A549 (cell line): ENCODE data around the gene SLC17A6. TPM values are rescaled to one million over a fixed set of nuclear protein-coding genes. Genes with fewer than 3 reads are reported as not detected.

ENCODE experiments used
- ATAC-seq, 2 experiments: fragments of 200-7000 bp in 1 of 2; fragments of >200 bp in 1 of 2; cut with Nextera tagmentation in 1 of 2; cut with Tn5 transposase in 1 of 2; 3 replicates each; pipeline versions ENCODE4 v1.8.0 to v1.9.1; 2018 to 2020; ENCODE audit warnings: mild to moderate bottlenecking in 1 of 2, moderate library complexity in 1 of 2
- CTCF ChIA-PET: fragments of 300-600 bp; sonication (Branson Sonifier 250); formaldehyde crosslinking; extraction: SDS; loops from one replicate; lab custom pipeline; 2021; ENCODE audit warnings: antibody characterized with exemption, inconsistent platforms; lab: Yijun Ruan, JAX
- POLR2A ChIA-PET: fragments of 350-600 bp; formaldehyde crosslinking; extraction: SDS; loops from one replicate; lab custom pipeline; 2021; ENCODE audit warnings: antibody characterized with exemption, inconsistent platforms; lab: Yijun Ruan, JAX
- DNase-seq, 2 experiments: peaks; one replicate each; pipeline versions ENCODE4 v3.0.0 to v3.0.0-alpha.2; 2011 to 2016; ENCODE audit warnings: low read depth in 1 of 2, low spot score in 1 of 2
- FAIRE-seq: peaks from 2 replicates; lab custom pipeline; 2011; peaks lifted over from hg19 to GRCh38; lab: Jason Lieb, UNC
- H3K27ac ChIP-seq, 2 experiments: fragments of >200 bp; sonication (Bioruptor Twin); formaldehyde crosslinking; 3 replicates each; pipeline ENCODE4 v1.5.1; 2016 to 2017
- H3K4me1 ChIP-seq: fragments of >200 bp; sonication (Bioruptor Twin); formaldehyde crosslinking; 3 replicates; pipeline ENCODE4 v1.6.1; 2016
- H3K4me2 ChIP-seq: fragments of >200 bp; sonication (Bioruptor Twin); formaldehyde crosslinking; 3 replicates; pipeline ENCODE4 v1.6.1; 2016
- H3K4me3 ChIP-seq: fragments of >200 bp; sonication (Bioruptor Twin); formaldehyde crosslinking; 3 replicates; pipeline ENCODE4 v1.5.1; 2016
- H3K9me3 ChIP-seq: fragments of >200 bp; sonication (Bioruptor Twin); formaldehyde crosslinking; 3 replicates; pipeline ENCODE4 v1.6.1; 2016
- CBX2 ChIP-seq: fragments of 200-600 bp; sonication (generic); IDR thresholded peaks from 2 replicates; pipeline ENCODE4 v1.6.1; 2016; ENCODE audit warnings: low read depth, mild to moderate bottlenecking, borderline replicate concordance
- FOSL2 ChIP-seq, 2 experiments: fragments of 450-650 bp in 1 of 2; fragments of >200 bp in 1 of 2; sonication (Bioruptor Twin) in 1 of 2; formaldehyde crosslinking; IDR thresholded peaks; 2 replicates each; pipeline versions ENCODE4 v1.5.0 to v1.6.1; 2016 to 2020; ENCODE audit warnings: mild to moderate bottlenecking in 1 of 2, moderate library complexity in 1 of 2
- HEYL ChIP-seq: fragments of 250-450 bp; sonication (Bioruptor Pico); IDR thresholded peaks from 2 replicates; pipeline ENCODE4 v1.8.0; 2021; ENCODE audit warnings: mild to moderate bottlenecking, moderate library complexity
- JUNB ChIP-seq: fragments of >200 bp; sonication (Bioruptor Twin); formaldehyde crosslinking; IDR thresholded peaks from 2 replicates; pipeline ENCODE4 v1.6.1; 2016
- KDM1A ChIP-seq: fragments of 200-600 bp; sonication (generic); IDR thresholded peaks from 2 replicates; pipeline ENCODE4 v1.6.1; 2016; ENCODE audit warnings: low read depth, mild to moderate bottlenecking
- MAFK ChIP-seq: fragments of 450-650 bp; IDR thresholded peaks from 2 replicates; pipeline ENCODE4 v1.6.1; 2014; ENCODE audit not compliant: partially characterized antibody
- MYC ChIP-seq: IDR thresholded peaks from 2 replicates; pipeline ENCODE4 v1.6.1; 2012; ENCODE audit warnings: mild to moderate bottlenecking, inconsistent platforms, low read length, improper control_type of control experiment, borderline replicate concordance
- NR3C1 ChIP-seq: fragments of >200 bp; sonication (Bioruptor Twin); formaldehyde crosslinking; IDR thresholded peaks from 3 replicates; pipeline ENCODE4 v1.6.1; 2017
- PHF8 ChIP-seq: fragments of 200-600 bp; sonication (generic); IDR thresholded peaks from 2 replicates; pipeline ENCODE4 v1.6.1; 2016; ENCODE audit warnings: low read depth, mild to moderate bottlenecking, antibody characterized with exemption, moderate library complexity, borderline replicate concordance
- RAD21 ChIP-seq, 2 experiments: fragments of >200 bp in 1 of 2; sonication (Bioruptor Twin) in 1 of 2; formaldehyde crosslinking in 1 of 2; IDR thresholded peaks in 1 of 2; conservative IDR thresholded peaks in 1 of 2; 2 replicates in 1 of 2; 3 replicates in 1 of 2; pipeline ENCODE4 v1.6.1; 2012 to 2018; ENCODE audit warnings: inconsistent platforms in 1 of 2
- RARB ChIP-seq: fragments of 250-450 bp; sonication (Bioruptor Pico); IDR thresholded peaks from 2 replicates; pipeline ENCODE4 v1.8.0; 2021; ENCODE audit warnings: mild to moderate bottlenecking, moderate library complexity
- TFCP2L1 ChIP-seq: fragments of 250-450 bp; sonication (Bioruptor Pico); IDR thresholded peaks from 2 replicates; pipeline ENCODE4 v1.5.0; 2021; ENCODE audit warnings: mild to moderate bottlenecking
- WGBS: methylation state at CpG from one replicate; pipeline ENCODE4 v1.1.6; 2017; ENCODE audit errors: missing lambda C conversion rate; 5-methylcytosine and 5-hydroxymethylcytosine counted together
- polyA plus RNA-seq, 4 experiments: library from polyadenylated mRNA; depleted of rRNA in 3 of 4; stranded (reverse); fragments of >200 nt; fragmentation: RNase III in 1 of 4; extraction: RNeasy Plus Mini Kit Qiagen cat#74134 plus additional on column Dnase treatment in 1 of 4; gene quantifications; 2 replicates in 3 of 4; 3 replicates in 1 of 4; pipeline ENCODE4 v1.2.3, GENCODE V29; 2011 to 2017
- TF ChIP-seq, protein P1 (sequence below): fragments of >200 bp; sonication (Bioruptor Twin); formaldehyde crosslinking; IDR thresholded peaks from 2 replicates; pipeline ENCODE4 v1.6.1; 2016
- TF ChIP-seq, protein P2 (sequence below): IDR thresholded peaks from 2 replicates; pipeline ENCODE4 v1.6.1; 2012
- TF ChIP-seq, protein P3 (sequence below): IDR thresholded peaks from 2 replicates; pipeline ENCODE4 v1.6.1; 2012
- TF ChIP-seq, protein P4 (sequence below): fragments of 150-350 bp; IDR thresholded peaks from 2 replicates; pipeline ENCODE4 v1.6.1; 2014; ENCODE audit warnings: low read depth, mild to moderate bottlenecking, low read length
- TF ChIP-seq, protein P5 (sequence below): fragments of 200-600 bp; sonication (generic); IDR thresholded peaks from 2 replicates; pipeline ENCODE4 v1.6.1; 2016; ENCODE audit warnings: antibody characterized with exemption, mild to moderate bottlenecking, moderate library complexity
- TF ChIP-seq, protein P6 (sequence below): fragments of 450-650 bp; IDR thresholded peaks from 2 replicates; pipeline ENCODE4 v1.6.1; 2014; ENCODE audit warnings: antibody characterized with exemption

The SLC17A6 gene
- polyA plus RNA-seq, 2 of the 4 experiments (the other 2 are of a cell fraction): not detected

DNA sequence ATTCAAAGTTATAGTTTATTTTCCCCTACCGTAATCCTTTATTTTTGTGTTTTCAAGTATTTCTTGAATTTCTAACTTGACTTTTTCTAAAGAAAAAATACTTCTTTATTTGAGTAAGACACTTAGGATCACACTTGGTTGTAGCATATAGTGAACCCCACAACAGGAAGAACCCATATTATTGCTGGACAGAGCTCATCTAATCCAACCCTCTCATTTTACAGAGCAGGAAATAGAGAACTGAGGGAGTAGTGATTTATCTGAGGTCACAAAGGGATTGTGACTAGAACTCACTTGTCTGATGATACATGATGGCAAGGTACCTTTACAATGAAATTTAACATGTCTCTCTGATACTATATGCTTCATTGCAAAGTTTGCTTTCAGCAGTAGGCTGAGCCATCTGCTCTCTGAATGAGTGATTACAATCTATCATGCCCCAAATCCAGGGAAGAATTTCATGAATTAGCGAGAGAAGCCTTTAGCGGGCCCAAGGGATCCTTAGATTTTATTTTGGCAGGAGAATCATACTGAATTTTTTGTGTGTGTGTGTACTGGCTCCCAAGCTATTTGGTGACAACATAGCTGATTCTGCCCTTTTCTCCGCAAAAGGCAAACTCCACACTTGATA lies 9.8 kb downstream of the SLC17A6 start:
- POLR2A ChIA-PET: no interaction called here
- 44% methylated on average over 4 of the region's 4 CpGs for WGBS
- TF ChIP-seq TFCP2L1 (CRISPR knock-in tag) (no peak), NR3C1 (no peak)
- Histone ChIP-seq H3K4me2 (no peak overlapping the region), H3K4me1 (no peaks in the 10 kb centered on the region), H3K9me3 (no peaks in the 10 kb centered on the region), H3K27ac (no peak overlapping the region), H3K4me3 (no peak overlapping the region)
- DNase-seq (no peak), ATAC-seq (no peak), FAIRE-seq (no peak)
- CTCF ChIA-PET: interaction anchor here (0.8 kb wide), 1 partner anchor 12 kb away, joined by 3 read pairs; no protein-coding TSS in a partner anchor

DNA sequence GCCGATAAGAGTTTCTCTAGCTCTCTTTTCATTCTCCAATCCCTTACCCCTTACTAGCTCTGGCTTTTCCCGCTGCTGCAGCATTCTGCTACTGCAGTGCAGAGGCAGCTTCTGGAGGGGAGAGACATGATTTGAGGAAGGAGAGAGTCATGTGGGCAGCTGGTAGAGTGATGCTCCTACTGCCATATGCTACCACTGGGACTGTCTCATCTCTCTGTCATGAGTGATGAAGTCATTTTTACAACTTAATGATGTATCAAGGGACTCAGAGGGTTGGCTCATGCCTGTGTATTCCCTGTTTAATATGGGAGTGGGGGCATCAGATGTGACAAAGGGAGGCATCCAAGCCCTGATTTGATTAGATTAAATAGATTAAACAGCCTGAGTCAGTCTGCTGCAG lies 11.3 kb downstream of the SLC17A6 start:
- H3K4me2 ChIP-seq: no peak overlapping the region
- TF ChIP-seq, protein P1, sequence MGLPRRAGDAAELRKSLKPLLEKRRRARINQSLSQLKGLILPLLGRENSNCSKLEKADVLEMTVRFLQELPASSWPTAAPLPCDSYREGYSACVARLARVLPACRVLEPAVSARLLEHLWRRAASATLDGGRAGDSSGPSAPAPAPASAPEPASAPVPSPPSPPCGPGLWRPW: no peak
- TF ChIP-seq MAFK (no peak), FOSL2 (IDR thresholded peaks at IDR 0.05) (no peak), FOSL2 (CRISPR knock-in tag; IDR thresholded peaks at IDR 0.05) (no peak)
- TF ChIP-seq, all 56 proteins: peak for 0
- Histone ChIP-seq H3K9me3 (no peaks in the 10 kb centered on the region), H3K4me1 (no peaks in the 10 kb centered on the region), H3K4me3 (no peak overlapping the region), H3K27ac (no peak overlapping the region)
- ChIA-PET CTCF (no interaction called here), POLR2A (no interaction called here)
- DNase-seq (no peak), FAIRE-seq (no peak), ATAC-seq (no peak)
- WGBS: 26% methylated on average over 2 of the region's 2 CpGs

DNA sequence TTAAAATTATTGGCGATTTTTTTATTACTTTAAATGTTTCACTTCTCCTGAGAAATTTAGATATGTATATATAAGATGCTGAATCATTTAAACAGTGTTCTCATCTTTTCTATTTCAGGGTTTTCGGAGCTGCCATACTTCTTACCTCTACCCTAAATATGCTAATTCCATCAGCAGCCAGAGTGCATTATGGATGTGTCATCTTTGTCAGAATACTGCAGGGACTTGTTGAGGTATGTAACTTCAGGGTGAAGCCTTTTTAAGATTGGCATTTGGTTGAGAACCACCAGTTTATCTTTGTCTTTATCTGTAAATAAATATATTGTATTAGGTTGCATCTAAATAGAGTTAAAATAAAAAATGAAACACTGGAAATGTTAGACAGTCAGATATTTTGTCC lies 21.1 kb downstream of the SLC17A6 start:
- DNase-seq (no peak), FAIRE-seq (no peak), ATAC-seq (no peak)
- WGBS: 1% methylated on average over 2 of the region's 2 CpGs
- TF ChIP-seq, protein P2, sequence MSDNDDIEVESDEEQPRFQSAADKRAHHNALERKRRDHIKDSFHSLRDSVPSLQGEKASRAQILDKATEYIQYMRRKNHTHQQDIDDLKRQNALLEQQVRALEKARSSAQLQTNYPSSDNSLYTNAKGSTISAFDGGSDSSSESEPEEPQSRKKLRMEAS: no peak
- TF ChIP-seq, protein P3, sequence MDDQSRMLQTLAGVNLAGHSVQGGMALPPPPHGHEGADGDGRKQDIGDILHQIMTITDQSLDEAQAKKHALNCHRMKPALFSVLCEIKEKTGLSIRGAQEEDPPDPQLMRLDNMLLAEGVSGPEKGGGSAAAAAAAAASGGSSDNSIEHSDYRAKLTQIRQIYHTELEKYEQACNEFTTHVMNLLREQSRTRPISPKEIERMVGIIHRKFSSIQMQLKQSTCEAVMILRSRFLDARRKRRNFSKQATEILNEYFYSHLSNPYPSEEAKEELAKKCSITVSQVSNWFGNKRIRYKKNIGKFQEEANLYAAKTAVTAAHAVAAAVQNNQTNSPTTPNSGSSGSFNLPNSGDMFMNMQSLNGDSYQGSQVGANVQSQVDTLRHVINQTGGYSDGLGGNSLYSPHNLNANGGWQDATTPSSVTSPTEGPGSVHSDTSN: no peak
- TF ChIP-seq RAD21 (conservative IDR thresholded peaks at IDR 0.05 in 1 of 2, IDR thresholded peaks at IDR 0.05 in 1 of 2) (no peak), RARB (CRISPR knock-in tag) (no peak), JUNB (no peak), NR3C1 (no peak), MAFK (no peak), PHF8 (no peak), KDM1A (no peak), CBX2 (no peak), MYC (no peak), HEYL (CRISPR knock-in tag) (no peak), FOSL2 (IDR thresholded peaks at IDR 0.05) (no peak), FOSL2 (CRISPR knock-in tag; IDR thresholded peaks at IDR 0.05) (no peak)
- TF ChIP-seq, protein P4, sequence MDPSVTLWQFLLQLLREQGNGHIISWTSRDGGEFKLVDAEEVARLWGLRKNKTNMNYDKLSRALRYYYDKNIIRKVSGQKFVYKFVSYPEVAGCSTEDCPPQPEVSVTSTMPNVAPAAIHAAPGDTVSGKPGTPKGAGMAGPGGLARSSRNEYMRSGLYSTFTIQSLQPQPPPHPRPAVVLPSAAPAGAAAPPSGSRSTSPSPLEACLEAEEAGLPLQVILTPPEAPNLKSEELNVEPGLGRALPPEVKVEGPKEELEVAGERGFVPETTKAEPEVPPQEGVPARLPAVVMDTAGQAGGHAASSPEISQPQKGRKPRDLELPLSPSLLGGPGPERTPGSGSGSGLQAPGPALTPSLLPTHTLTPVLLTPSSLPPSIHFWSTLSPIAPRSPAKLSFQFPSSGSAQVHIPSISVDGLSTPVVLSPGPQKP: no peak
- TF ChIP-seq, protein P5, sequence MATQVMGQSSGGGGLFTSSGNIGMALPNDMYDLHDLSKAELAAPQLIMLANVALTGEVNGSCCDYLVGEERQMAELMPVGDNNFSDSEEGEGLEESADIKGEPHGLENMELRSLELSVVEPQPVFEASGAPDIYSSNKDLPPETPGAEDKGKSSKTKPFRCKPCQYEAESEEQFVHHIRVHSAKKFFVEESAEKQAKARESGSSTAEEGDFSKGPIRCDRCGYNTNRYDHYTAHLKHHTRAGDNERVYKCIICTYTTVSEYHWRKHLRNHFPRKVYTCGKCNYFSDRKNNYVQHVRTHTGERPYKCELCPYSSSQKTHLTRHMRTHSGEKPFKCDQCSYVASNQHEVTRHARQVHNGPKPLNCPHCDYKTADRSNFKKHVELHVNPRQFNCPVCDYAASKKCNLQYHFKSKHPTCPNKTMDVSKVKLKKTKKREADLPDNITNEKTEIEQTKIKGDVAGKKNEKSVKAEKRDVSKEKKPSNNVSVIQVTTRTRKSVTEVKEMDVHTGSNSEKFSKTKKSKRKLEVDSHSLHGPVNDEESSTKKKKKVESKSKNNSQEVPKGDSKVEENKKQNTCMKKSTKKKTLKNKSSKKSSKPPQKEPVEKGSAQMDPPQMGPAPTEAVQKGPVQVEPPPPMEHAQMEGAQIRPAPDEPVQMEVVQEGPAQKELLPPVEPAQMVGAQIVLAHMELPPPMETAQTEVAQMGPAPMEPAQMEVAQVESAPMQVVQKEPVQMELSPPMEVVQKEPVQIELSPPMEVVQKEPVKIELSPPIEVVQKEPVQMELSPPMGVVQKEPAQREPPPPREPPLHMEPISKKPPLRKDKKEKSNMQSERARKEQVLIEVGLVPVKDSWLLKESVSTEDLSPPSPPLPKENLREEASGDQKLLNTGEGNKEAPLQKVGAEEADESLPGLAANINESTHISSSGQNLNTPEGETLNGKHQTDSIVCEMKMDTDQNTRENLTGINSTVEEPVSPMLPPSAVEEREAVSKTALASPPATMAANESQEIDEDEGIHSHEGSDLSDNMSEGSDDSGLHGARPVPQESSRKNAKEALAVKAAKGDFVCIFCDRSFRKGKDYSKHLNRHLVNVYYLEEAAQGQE: no peak
- TF ChIP-seq, protein P6, sequence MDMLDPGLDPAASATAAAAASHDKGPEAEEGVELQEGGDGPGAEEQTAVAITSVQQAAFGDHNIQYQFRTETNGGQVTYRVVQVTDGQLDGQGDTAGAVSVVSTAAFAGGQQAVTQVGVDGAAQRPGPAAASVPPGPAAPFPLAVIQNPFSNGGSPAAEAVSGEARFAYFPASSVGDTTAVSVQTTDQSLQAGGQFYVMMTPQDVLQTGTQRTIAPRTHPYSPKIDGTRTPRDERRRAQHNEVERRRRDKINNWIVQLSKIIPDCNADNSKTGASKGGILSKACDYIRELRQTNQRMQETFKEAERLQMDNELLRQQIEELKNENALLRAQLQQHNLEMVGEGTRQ: no peak
- H3K4me1 ChIP-seq: no peaks in the 10 kb centered on the region
- no peak overlapping the region for H3K4me2 ChIP-seq
- H3K4me3 ChIP-seq: no peak overlapping the region
- H3K9me3 ChIP-seq: no peaks in the 10 kb centered on the region
- ChIA-PET CTCF (interaction anchor here (1.1 kb wide), 1 partner anchor 428 kb away, joined by 3 read pairs; no protein-coding TSS in a partner anchor), POLR2A (no interaction called here)
- no peak overlapping the region for H3K27ac ChIP-seq
